GM21367 (cell line): ENCODE measurements around the gene SOCS3.
A peak's percentile ranks its signal among the peaks of the same experiment; 100 is the strongest.

Experiments used
- ATAC-seq: cut with Tn5 transposase; IDR thresholded peaks from one replicate; pipeline ENCODE4 v1.9.1; 2021; ENCODE audit not compliant: unreplicated experiment

The SOCS3 gene

GRCh38 chr17:78391051-78391431, 31.2 kb upstream of the SOCS3 start:
- no peak for ATAC-seq

DNA sequence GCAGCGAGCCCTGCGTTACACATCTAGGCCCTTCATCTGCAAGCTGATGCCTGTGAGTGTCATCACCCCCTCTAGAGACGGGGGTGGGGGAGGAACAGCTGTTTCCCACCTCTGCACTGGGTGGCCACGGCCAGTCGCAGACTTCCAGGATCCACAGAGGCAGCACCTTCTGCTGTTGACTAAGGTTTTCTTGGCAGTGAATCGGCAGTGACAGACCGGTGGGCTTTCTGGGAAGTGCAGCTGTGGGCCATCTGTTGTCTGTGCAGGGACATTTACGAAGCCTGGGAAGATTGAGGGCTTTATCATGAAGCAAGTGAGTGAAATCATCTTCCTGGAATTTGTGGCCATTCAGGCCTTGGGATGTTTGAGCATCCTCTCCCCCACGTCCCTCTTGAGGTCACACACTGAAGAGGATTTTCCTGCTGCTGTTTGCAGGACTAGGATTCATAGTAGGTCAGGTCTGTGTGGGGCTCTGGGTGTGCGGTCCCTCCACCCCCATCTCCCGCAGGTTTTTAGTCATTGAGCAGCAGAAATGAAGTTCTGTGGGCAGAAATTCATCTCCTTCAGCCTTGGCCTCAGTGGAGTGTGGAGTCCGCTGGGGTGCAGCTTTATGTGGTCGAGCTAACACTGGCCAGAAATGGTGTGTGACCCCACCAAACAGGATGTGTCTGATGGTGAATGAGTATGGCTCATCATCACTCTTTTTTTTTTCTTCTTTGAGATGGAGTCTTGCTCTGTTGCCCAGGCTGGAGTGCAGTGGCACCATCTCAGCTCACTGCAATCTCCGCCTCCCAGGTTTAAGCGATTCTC, 30.6 kb upstream of the SOCS3 start:
- ATAC-seq: no peak

GRCh38 chr17:78387977-78388941, 28.4 kb upstream of the SOCS3 start:
- ATAC-seq: no peak

DNA sequence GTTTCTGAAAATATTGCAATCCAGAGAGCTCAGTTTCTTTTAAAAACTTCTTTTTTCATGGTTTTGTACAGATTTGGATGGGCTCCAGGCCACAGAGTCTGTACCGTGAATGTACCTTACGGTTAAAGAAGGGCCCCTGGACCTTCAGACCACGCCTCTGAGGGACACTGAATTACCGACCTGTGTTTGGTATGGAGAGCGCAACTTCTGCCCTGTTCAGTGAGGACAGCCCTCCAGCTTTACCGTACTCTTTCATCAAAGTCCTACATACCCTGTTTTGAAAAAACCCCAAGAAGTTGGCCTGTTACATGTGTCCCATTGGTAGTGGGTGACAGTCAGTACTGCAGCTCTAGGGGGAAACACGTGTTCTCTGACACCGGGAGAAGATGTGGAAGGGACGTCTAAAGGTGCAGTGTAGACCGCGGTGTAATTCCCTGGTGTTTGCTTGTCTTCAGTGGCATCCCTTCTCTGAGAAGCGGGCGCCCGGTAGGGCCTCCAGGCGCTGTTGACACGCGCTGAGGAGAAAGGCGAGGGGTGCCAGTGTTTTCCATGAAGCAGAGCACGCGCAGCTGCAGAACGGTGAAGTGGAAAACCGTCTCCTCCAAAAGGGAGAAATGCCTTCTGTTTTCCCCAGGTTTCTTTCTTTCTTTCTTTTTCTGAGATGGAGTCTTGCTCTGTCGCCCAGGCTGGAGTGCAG, 24.8 kb upstream of the SOCS3 start:
- no peak for ATAC-seq

DNA sequence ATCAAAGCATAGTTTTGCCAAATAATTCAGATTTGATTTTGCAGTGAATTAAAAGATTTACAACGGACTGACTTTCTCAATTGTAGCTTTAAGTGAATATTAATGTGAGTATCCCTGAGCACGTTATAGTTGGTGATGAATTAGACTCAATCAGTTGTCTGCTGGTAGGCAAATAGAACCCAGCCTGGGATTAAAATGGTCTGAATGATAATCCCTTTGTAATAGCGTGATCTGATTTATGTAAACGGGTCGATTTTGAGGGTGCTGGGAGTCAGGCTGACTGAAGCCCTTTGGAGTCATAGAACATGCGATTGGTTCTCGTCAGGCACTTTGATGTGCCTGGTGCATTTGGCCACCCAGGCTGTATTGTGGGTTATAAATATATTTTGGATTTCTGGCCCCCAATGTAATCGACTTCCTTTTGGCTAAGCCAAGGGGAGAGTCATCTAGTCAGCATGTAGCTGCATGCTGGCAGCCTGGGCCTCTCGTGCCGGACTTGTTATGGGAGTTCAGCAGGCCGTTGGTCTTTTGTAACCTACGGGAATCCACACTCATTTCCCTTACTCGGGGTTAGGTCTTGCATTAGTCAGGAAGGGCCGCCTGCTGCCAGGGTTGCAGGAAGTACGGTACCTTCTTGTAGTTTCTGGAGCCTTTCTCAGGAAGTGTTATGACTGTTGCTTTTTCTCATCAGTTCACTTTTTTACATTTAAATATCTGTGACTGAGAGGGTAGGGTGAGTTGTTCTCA, 24.0 kb upstream of the SOCS3 start:
- no peak for ATAC-seq

GRCh38 chr17:78381601-78382232, 21.8 kb upstream of the SOCS3 start:
- no peak for ATAC-seq

- no peak for ATAC-seq
These were observed 20.5 kb upstream of the SOCS3 start for GRCh38 chr17:78380370-78380769.

GRCh38 chr17:78379131-78379491, 19.2 kb upstream of the SOCS3 start:
- ATAC-seq: no peak

DNA sequence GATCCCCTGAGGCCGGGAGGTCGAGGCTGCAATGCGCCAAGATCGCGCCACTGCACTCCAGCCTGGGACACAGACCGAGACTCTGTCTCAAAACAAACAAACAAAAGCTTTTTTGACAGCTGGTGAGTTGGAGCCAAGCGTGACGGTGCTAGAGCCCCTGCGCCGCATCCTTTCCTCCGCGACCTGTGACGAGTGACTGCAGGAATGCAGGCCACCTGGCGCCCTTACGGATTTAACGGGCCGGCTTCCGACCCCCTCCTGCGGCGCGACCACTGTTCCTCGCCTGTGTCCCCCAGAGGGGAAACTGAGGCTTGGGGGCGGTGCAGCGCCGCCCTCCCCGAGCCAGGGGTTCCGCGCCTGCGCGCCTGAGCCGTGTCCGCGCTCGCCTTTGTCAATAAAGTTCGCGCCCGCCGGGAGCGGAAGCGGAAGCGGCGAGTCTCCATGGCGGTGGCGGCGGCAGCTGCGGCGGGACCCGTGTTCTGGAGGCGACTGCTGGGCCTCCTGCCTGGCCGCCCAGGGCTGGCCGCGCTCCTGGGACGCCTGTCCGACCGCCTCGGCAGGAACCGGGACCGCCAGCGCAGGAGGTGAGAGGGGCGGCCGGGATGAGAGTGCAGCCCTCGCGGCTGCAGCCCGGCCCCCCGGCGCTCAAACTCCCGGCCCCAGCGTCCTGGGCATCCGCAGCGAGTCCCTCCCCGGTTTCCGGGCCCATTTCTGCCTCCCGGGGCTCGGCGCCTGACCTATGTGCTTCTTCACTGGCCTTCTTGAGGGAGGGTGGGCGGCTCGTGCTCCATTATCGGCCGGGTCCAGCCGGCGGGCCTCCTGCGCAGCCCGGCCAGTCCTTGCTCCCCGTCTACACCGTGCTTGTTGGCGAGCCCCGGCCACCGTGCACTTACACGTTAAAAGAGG, 18.6 kb upstream of the SOCS3 start, which contains the start of gene PGS1:
Gene PGS1 (plus strand): TSS at position 425 of the 906 bp plus-strand sequence. CDS start 17 bp downstream, at position 442.
- peak; percentile 45 for ATAC-seq

DNA sequence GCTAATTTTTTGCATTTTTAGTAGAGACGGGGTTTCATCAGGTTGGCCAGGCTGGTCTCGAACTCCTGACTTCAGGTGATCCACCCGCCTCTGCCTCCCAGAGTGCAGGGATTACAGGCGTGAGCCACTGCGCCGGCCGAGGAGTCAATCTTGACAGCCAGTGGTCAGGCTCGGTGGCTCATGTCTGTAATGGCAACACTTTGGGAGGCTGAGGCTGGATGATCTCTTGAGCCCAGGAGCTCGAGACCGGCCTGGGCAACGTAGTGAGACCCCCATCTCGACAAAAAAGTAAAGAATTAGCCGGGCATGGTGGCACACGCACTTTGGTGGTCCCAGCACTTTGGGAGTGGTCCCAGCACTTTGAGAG, 18.0 kb upstream of the SOCS3 start:
- no peak for ATAC-seq

DNA sequence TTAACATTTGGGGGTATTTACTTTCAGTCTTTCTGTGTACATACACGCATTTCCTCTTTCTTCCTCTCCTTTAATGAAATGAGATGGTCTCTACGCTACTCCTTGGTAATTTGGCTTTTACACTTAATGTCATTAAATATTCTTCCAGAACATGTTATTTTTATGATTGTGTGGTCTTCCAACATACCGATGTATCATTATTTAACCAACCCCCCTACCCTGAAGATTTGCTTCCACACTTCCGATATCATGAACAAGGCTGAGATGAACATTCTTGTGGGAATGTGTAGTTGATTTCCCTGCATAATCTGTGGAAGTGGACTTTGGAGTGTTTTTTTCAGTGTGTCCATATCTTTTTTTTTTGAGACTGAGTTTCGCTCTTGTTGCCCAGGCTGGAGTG, 16.3 kb upstream of the SOCS3 start:
- no peak for ATAC-seq

DNA sequence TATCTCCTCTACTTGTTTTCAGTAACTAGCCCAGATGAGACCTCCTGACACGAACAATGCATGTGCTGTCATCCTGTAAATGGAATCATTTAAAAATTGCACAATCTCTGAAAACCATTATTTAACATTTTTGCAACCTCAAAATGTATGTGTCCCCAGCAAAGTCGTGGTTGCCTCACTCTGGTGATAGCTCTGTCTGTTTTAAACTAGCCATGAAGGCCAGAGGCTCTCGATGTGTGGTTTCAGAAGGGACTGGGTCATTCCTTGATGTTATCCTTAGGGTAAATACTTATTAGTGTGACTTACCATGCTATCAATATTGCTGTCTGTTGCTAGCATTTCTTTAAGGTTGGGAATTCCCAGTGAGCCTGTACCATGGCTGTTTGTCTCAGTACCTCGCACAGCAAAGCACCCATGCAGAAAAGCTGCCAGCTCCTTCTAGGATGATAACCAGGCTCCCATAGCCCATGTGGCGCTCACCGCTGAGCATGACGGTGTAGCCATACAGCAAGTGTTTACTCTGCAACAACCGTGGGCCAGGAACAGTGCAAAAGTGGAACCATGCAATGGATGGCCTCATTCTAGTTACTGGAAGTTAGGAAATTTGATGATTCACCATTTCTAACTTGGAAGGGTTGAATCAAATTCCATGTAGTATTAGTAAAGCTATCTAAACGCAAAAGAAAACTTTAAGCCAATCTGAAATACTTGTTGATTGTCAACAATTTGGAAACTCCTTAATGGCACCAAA, 15.7 kb upstream of the SOCS3 start:
- ATAC-seq: no peak

DNA sequence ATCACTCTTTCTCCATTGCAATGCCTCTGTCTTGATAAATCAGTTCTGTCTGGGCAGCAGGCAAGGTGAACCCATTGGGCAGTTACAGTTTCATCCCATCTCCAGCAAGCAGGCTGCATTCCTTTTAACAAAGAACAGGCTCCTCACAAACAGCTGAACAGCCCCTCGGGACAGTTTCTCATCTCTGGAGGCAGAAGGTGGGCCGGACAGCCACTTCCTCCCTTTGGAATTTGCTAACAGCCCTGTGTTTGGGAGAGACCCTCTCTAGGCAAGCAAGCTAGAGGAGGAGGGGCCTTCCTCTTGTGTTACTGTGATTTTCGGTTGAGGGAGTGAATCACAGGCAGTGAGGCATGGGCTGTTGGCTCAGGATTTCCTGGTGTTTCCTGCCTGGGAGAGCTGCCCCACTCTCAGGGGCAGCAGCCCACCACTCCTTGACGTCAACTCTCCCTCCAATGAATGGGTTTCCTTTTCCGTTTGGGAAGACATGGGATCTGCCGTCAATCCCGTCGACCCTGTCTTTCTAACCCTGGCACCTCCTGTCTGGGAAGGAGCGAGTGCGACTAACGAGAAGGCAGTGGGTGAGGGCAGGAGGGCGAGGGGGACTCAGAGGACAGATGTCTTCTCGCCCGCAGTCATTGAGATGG, 14.9 kb upstream of the SOCS3 start:
- ATAC-seq: no peak

DNA sequence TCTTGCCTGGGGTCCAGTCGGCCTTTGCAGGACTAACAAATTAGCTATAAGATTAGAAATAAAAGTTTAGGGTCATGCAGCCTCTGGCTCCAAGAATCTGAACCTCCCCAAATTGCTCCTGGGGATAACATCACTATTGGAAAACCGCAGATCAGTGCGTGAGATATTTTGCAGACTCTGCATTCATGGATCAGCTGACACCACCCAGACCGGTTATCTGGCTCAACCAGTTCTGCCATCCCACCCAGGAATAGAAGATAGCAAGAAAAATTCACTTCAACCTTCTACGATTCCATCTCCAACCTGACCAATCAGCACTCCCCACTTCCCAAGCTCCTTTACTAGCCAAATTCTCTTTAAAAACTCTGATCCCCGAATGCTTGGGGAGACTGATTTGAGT, 14.3 kb upstream of the SOCS3 start:
- no peak for ATAC-seq

- ATAC-seq: no peak
These were observed 13.0 kb upstream of the SOCS3 start for GRCh38 chr17:78372841-78373240.

GRCh38 chr17:78371056-78371455, 11.2 kb upstream of the SOCS3 start:
- ATAC-seq: no peak

GRCh38 chr17:78369791-78370381, 10.0 kb upstream of the SOCS3 start:
- no peak for ATAC-seq
